HTR-8/SVneo (cell line): Measurements from ENCODE around the gene FUOM.

ENCODE experiments used
- DNase-seq: peaks from one replicate; pipeline ENCODE4 v3.0.0; 2011; ENCODE audit warnings: low spot score, mixed read lengths; ENCODE audit not compliant: insufficient read length
- FAIRE-seq: peaks from 2 replicates; lab custom pipeline; 2011; peaks lifted over from hg19 to GRCh38; lab: Jason Lieb, UNC

FUOM gene

GRCh38 chr10:133316732-133317131 lies 41.1 kb downstream of the FUOM start:
- FAIRE-seq (no peak), DNase-seq (no peak)

- DNase-seq (no peak), FAIRE-seq (no peak)
These were observed 41.6 kb downstream of the FUOM start for GRCh38 chr10:133316266-133316665.

- FAIRE-seq (no peak), DNase-seq (no peak)
These were observed 42.0 kb downstream of the FUOM start for GRCh38 chr10:133315847-133316246.

DNA sequence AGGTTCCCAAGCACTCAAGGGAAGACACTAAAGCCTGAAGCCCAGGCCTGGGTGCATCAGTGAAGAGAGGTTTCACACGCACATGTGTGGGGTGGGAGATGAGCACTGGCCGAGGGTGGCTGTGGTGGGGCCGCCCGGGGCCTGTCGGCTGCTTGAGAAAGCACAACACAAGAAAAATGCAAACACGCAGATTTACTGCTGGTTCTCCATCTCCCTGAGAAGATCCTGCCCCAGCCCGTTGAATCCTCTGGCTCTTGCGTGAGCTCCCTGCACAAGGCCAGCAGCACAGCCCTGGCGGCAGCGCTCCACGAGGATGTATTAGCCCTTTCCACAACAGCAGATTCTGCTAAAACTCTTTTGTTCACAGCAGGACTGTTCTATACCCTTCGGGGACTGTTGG lies 42.9 kb downstream of the FUOM start:
- DNase-seq (no peak), FAIRE-seq (no peak)

GRCh38 chr10:133313192-133313591 lies 44.6 kb downstream of the FUOM start:
- DNase-seq = no peak
- FAIRE-seq = no peak

GRCh38 chr10:133312769-133313145 lies 45.1 kb downstream of the FUOM start:
- FAIRE-seq (no peak), DNase-seq (no peak)

GRCh38 chr10:133312016-133312768 lies 45.6 kb downstream of the FUOM start:
- no peak for FAIRE-seq
- DNase-seq = no peak

- FAIRE-seq (no peak), DNase-seq (no peak)
These were observed 46.2 kb downstream of the FUOM start for GRCh38 chr10:133311570-133311969.

GRCh38 chr10:133310789-133311188 lies 47.0 kb downstream of the FUOM start:
- no peak for DNase-seq
- FAIRE-seq = no peak

DNA sequence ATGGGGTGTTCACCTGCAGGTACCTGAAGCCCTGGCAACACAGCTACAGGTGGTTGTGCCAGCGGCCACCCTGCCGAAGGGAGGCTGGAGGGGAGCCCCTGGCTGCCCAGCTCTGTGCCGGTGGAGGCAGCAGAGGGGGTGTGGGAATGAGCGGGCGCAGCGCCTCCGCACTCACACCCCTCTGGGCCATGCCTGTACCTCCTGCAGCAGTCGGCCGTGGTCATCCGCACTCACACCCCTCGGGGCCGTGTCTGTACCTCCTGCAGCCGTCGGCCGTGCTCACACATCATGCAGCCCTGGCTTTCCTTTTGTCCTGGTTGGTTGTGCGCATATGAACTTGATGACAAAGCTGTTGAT lies 47.4 kb downstream of the FUOM start:
- DNase-seq = no peak
- no peak for FAIRE-seq

- DNase-seq (no peak), FAIRE-seq (no peak)
These were observed 48.0 kb downstream of the FUOM start for GRCh38 chr10:133309720-133310398.

DNA sequence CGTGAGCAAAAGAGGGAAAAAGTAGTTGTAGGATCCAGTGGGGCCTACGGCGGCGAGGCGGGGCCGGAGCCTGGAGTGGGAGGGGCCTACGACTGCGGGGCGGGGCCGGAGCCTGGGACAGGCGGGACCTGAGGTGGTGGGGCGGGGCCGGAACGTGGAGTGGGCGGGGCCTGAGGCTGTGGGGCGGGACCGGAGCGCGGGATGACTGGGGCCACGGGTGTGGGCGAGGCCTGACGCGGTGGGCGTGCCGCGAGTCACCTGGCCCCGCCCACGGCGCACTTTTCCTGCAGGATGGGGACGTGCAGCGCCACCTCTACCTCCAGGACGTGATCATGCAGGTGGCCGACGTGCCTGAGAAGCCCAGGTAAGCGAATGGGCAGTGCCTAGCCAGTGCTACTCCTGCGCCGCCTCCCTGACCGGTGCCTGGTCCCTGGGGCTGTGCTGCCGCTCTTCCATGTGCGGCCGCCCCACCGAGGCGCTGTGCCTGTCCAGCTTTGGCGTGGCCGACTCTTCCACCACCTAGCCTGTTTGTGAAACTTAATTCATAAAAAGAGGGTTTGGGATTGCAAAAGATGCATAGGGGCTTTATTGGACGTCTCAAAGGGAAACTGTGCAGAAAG lies 48.6 kb downstream of the FUOM start:
- DNase-seq (peak; percentile 48), FAIRE-seq (peak; percentile 60)

GRCh38 chr10:133308421-133309099 lies 49.3 kb downstream of the FUOM start, which contains the start of the genes TUBGCP2 and ZNF511:
Gene TUBGCP2, minus strand, starts transcription at chr10:133308872. Its CDS starts 5,931 bp downstream, at chr10:133302941.
Gene ZNF511, plus strand, starts transcription at chr10:133308914. Its CDS starts 30 bp downstream, at chr10:133308944.
- peak; percentile 94 for FAIRE-seq
- DNase-seq = peak; percentile 71

- peak; percentile 52 for DNase-seq
- FAIRE-seq = no peak
These were observed 49.9 kb downstream of the FUOM start for GRCh38 chr10:133307776-133308420.

- FAIRE-seq (no peak), DNase-seq (no peak)
These were observed 50.9 kb downstream of the FUOM start for GRCh38 chr10:133306941-133307379.

GRCh38 chr10:133306097-133306476 lies 51.7 kb downstream of the FUOM start:
- FAIRE-seq = no peak
- DNase-seq = no peak
